GM19395 (cell line): Measurements from ENCODE around the gene PLCL2.

Source experiments
- ATAC-seq: cut with Tn5 transposase; IDR thresholded peaks from one replicate; pipeline ENCODE4 v1.9.1; 2021; ENCODE audit warnings: mild to moderate bottlenecking, moderate library complexity; ENCODE audit not compliant: unreplicated experiment

Gene PLCL2

GRCh38 chr3:16912400-16913263 is 27.9 kb downstream of the PLCL2 start:
- ATAC-seq: peak; percentile 94

GRCh38 chr3:16913264-16913580 is 28.5 kb downstream of the PLCL2 start:
- ATAC-seq: peak; percentile 8

DNA sequence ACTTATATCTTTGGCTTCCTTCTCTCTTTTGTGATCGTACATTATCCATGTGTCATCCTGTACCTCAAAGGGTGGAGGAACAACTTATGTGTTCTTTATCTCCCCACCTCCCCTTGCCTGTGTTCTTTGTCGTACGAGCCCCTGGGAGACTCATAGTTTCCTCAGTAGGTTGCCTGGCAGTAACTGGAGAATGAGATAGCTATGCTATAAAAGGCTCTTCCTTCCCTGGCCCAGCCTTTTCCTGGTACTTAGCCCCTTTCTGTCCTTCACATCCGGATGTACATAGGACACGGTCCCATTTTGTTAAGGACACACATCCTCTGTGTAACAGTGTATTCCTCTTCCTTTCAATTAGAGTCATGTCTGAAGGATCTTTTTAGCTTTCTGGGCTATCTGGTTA is 32.1 kb downstream of the PLCL2 start:
- no peak for ATAC-seq

DNA sequence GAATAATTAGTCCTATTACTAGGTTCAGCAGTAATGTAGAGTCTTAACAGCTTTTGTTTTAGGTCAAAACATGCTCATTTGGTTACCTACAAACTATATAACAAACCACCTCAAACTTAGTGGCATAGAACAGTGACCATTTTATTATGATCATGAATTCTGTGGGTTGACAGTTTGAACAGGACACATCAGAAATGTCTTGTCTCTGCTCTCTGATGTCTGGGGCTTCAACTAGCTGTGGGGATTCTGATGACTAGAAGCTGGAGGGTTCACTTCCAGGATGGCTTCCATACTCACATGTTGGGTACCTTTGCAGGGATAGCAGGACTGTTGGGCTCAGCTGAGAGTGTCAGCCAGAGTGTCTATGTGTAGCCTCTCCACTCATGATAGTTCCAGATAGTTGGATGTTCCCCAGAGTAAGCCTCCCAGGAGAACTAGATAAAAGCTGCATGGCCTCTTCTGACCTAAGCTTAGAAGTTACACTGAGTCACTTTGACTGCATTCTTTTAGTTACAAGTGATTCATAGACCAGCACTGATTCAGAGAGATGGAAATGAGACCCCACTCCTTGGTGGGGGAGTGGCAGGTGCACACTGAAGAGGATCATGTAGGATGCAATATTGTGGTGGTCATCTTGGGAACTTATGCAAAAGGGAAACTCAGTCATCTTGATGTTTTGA is 32.6 kb downstream of the PLCL2 start:
- no peak for ATAC-seq

- ATAC-seq: no peak
Observed at GRCh38 chr3:16917980-16918682, 33.4 kb downstream of the PLCL2 start.

DNA sequence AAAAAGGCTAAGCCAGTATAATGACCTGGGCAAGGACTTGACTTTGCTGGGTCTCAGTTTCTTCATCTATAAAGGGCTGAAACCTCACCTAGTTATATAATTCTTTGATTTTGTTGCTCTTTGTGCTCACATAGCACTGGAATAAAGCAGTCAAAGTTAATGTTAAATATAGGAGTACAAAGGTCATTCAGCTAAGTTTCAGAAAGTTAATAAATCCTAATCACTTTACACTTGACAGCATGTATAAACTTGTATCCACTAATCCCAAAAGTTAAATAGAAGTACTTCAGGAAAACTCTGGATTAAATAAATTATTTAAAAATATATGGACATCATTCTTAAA is 33.9 kb downstream of the PLCL2 start:
- no peak for ATAC-seq

- ATAC-seq: no peak
Observed at GRCh38 chr3:16923112-16923511, 38.4 kb downstream of the PLCL2 start.

DNA sequence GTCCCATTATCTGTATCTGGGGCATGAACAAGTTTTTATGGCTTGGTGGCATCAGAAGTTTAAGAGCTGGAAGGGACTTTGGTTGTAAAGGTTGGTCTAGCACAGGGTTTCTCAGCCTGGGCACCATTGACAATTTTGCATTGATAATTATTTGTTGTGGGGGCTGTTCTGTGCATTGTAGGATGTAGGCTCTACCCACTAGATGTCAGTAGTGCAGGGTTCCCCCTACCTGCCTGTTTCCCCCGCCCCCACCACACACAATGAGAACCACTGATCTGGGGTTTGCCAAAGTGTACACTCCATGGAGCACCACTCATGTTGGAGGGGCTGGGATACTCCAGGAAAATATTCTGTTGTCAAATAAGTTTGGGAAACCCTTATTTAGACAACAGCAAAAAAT is 42.7 kb downstream of the PLCL2 start:
- no peak for ATAC-seq

DNA sequence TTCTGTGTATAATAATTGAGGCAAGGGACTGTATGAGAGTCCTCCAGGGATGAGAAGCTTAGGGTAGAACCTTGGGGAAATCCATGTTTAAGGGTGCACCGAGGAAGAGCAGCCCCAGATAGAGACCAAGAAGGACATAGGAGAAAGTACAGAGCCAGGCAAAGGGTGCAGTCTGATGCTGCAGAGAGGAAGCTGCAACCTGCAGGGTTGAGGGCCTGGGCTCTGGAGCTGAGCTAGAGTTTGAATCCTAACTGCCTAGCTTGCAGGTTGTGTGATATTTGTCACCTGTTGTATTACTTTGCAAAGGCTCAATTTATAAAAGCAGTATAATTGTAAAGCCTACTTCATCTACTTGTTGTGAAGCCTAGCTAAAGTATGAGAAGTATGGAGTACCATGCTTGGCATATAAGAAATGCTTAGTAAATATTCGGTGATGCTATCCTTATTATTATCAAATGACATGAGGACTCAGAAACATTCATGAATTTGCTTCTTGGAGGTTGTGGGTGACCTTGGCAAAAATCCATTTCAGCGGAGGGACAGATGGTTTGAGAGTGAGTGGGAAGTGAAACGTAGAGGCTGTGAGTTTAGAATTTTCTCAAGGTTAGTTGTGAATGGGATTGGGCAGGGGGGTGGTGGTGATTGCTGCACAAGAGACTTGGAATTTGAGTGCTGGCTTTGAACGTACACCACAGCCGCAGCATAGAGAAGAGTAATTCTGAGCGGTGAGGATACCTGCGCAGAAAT is 43.8 kb downstream of the PLCL2 start:
- ATAC-seq: peak; percentile 52

GRCh38 chr3:16929311-16929710 is 44.6 kb downstream of the PLCL2 start:
- ATAC-seq: no peak

- ATAC-seq: peak; percentile 71
Observed at GRCh38 chr3:16932877-16933276, 48.1 kb downstream of the PLCL2 start.

DNA sequence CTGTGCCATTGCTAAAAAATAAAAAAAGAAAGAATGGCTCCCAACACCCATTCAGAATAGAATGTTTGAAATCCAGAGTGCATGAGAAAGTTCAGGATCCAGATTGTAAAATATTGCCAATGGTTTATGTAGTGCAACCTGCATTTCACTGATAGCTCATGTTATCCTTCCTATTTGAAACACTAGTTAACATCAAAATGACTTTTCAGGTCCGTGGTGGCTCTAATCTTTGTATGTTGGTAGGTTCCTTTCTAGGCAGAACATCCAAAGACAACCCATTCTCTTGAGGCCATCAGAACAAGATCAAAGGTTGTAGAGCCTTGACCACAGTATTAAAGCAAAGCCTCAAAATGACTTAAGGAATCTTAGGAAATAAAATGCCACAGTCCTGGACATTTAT is 51.0 kb downstream of the PLCL2 start:
- no peak for ATAC-seq

- no peak for ATAC-seq
Observed at GRCh38 chr3:16936233-16936632, 51.5 kb downstream of the PLCL2 start.

- ATAC-seq: no peak
Observed at GRCh38 chr3:16936676-16937230, 52.0 kb downstream of the PLCL2 start.

- no peak for ATAC-seq
Observed at GRCh38 chr3:16937326-16937845, 52.6 kb downstream of the PLCL2 start.

GRCh38 chr3:16940769-16941700 is 56.3 kb downstream of the PLCL2 start:
- no peak for ATAC-seq

DNA sequence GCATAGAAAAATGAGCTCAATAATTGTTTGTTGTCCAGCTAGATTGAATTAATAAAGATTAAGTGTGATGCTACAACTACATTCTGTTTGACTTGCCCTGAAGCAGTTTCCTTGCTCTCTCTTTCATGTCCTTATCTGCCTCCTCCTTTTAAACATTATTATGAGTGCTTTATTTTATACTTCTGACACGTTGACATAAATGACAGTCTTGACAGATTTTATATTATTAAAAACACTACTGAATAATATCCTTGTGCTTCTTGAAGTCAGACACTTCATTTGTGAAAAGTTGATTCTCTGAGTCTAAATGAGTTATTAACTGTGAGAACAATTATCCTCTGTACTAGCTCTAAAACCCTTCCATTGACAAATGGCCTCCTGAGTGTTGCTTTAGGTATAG is 58.2 kb downstream of the PLCL2 start:
- no peak for ATAC-seq

- ATAC-seq: no peak
Observed at GRCh38 chr3:16943857-16944256, 59.1 kb downstream of the PLCL2 start.

DNA sequence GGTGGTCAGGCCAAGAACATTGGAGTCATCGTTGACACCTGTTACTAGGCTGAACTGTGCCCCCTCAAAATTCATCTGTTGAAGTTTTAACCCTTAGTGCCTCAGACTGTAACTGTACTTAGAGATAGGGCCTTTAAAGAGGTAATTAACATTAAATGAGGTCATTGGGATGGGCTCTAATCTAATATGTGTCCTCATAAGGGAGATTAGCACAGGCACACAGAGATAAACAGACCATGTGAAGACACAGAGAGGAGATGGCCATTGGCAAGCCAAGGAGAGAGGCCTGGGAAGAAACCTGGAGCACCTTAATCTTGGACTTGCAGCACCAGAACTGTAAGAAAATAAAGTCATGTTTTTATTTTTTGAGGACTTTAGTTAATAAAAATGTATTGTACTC is 59.6 kb downstream of the PLCL2 start:
- no peak for ATAC-seq

DNA sequence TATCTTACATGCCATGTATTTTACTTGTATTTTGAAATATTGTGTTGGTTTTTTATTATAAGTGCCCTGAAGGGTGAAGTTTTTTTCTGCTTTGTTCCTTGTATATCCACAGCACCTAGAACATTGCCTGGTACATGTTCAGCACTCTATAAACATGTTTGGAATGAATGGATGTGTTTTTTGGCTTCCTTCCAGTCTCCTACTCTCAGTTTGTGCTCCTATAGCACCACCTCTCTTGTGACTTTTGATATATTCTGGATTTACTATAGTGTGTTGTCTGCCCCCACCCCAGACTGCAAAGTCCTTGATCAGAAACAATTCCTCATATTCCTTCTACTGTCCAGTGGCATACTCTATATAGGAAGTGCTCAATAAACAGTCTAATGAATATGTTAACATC is 60.6 kb downstream of the PLCL2 start:
- no peak for ATAC-seq
